A549 (cell line): ENCODE measurements around the gene KIF1C. TPM values are rescaled to one million over a fixed set of nuclear protein-coding genes. Genes with fewer than 3 reads are reported as not detected.
A peak's percentile ranks its signal among the peaks of the same experiment; 100 is the strongest.

Experiments
- ATAC-seq, 2 experiments: fragments of 200-7000 bp in 1 of 2; fragments of >200 bp in 1 of 2; cut with Nextera tagmentation in 1 of 2; cut with Tn5 transposase in 1 of 2; 3 replicates each; pipeline versions ENCODE4 v1.8.0 to v1.9.1; 2018 to 2020; ENCODE audit warnings: mild to moderate bottlenecking in 1 of 2, moderate library complexity in 1 of 2
- CTCF ChIA-PET: fragments of 300-600 bp; sonication (Branson Sonifier 250); formaldehyde crosslinking; extraction: SDS; loops from one replicate; lab custom pipeline; 2021; ENCODE audit warnings: antibody characterized with exemption, inconsistent platforms; lab: Yijun Ruan, JAX
- POLR2A ChIA-PET: fragments of 350-600 bp; formaldehyde crosslinking; extraction: SDS; loops from one replicate; lab custom pipeline; 2021; ENCODE audit warnings: antibody characterized with exemption, inconsistent platforms; lab: Yijun Ruan, JAX
- DNase-seq, 2 experiments: peaks; one replicate each; pipeline versions ENCODE4 v3.0.0 to v3.0.0-alpha.2; 2011 to 2016; ENCODE audit warnings: low read depth in 1 of 2, low spot score in 1 of 2
- FAIRE-seq: peaks from 2 replicates; lab custom pipeline; 2011; peaks lifted over from hg19 to GRCh38; lab: Jason Lieb, UNC
- H3K27ac ChIP-seq, 2 experiments: fragments of >200 bp; sonication (Bioruptor Twin); formaldehyde crosslinking; 3 replicates each; pipeline ENCODE4 v1.5.1; 2016 to 2017
- H3K4me1 ChIP-seq: fragments of >200 bp; sonication (Bioruptor Twin); formaldehyde crosslinking; 3 replicates; pipeline ENCODE4 v1.6.1; 2016
- H3K4me2 ChIP-seq: fragments of >200 bp; sonication (Bioruptor Twin); formaldehyde crosslinking; 3 replicates; pipeline ENCODE4 v1.6.1; 2016
- H3K4me3 ChIP-seq: fragments of >200 bp; sonication (Bioruptor Twin); formaldehyde crosslinking; 3 replicates; pipeline ENCODE4 v1.5.1; 2016
- H3K9me3 ChIP-seq: fragments of >200 bp; sonication (Bioruptor Twin); formaldehyde crosslinking; 3 replicates; pipeline ENCODE4 v1.6.1; 2016
- BHLHE40 ChIP-seq: IDR thresholded peaks from 2 replicates; pipeline ENCODE4 v1.6.1; 2012; ENCODE audit warnings: low read depth, low read length, inconsistent platforms
- CBX8 ChIP-seq: fragments of 200-600 bp; sonication (generic); IDR thresholded peaks from 2 replicates; pipeline ENCODE4 v1.6.1; 2016
- CEBPB ChIP-seq, 2 experiments: fragments of >200 bp in 1 of 2; sonication (Bioruptor Twin) in 1 of 2; formaldehyde crosslinking in 1 of 2; IDR thresholded peaks; 2 replicates each; pipeline ENCODE4 v1.6.1; 2012 to 2016
- CTCF ChIP-seq: fragments of >200 bp; sonication (Bioruptor Twin); formaldehyde crosslinking; IDR thresholded peaks from 3 replicates; pipeline ENCODE4 v1.5.1; 2016
- EHF ChIP-seq: fragments of 250-450 bp; sonication (Bioruptor Pico); IDR thresholded peaks from 2 replicates; pipeline ENCODE4 v1.5.0; 2020; ENCODE audit warnings: mild to moderate bottlenecking
- EHMT2 ChIP-seq: fragments of 200-600 bp; sonication (generic); IDR thresholded peaks from 2 replicates; pipeline ENCODE4 v1.6.1; 2016; ENCODE audit warnings: antibody characterized with exemption, low read depth, mild to moderate bottlenecking, moderate library complexity
- EP300 ChIP-seq, 2 experiments: fragments of >200 bp; sonication (Bioruptor Twin); formaldehyde crosslinking; IDR thresholded peaks; 2 replicates in 1 of 2; 3 replicates in 1 of 2; pipeline ENCODE4 v1.6.1; 2016 to 2017
- FOSL2 ChIP-seq, 2 experiments: fragments of 450-650 bp in 1 of 2; fragments of >200 bp in 1 of 2; sonication (Bioruptor Twin) in 1 of 2; formaldehyde crosslinking; IDR thresholded peaks; 2 replicates each; pipeline versions ENCODE4 v1.5.0 to v1.6.1; 2016 to 2020; ENCODE audit warnings: mild to moderate bottlenecking in 1 of 2, moderate library complexity in 1 of 2
- HEYL ChIP-seq: fragments of 250-450 bp; sonication (Bioruptor Pico); IDR thresholded peaks from 2 replicates; pipeline ENCODE4 v1.8.0; 2021; ENCODE audit warnings: mild to moderate bottlenecking, moderate library complexity
- JUN ChIP-seq, 2 experiments: fragments of >200 bp; sonication (Bioruptor Twin); formaldehyde crosslinking; IDR thresholded peaks; 2 replicates in 1 of 2; 3 replicates in 1 of 2; pipeline ENCODE4 v1.6.1; 2016 to 2017
- JUNB ChIP-seq: fragments of >200 bp; sonication (Bioruptor Twin); formaldehyde crosslinking; IDR thresholded peaks from 2 replicates; pipeline ENCODE4 v1.6.1; 2016
- KDM1A ChIP-seq: fragments of 200-600 bp; sonication (generic); IDR thresholded peaks from 2 replicates; pipeline ENCODE4 v1.6.1; 2016; ENCODE audit warnings: low read depth, mild to moderate bottlenecking
- NFE2L2 ChIP-seq: fragments of 150-350 bp; conservative IDR thresholded peaks from 2 replicates; pipeline ENCODE4 v1.6.1; 2014; ENCODE audit warnings: low read length
- NPAS2 ChIP-seq: fragments of 250-450 bp; sonication (Bioruptor Pico); IDR thresholded peaks from 2 replicates; pipeline ENCODE4 v1.8.0; 2022; ENCODE audit warnings: mild to moderate bottlenecking, moderate library complexity, borderline replicate concordance
- POLR2AphosphoS2 ChIP-seq: conservative IDR thresholded peaks from 2 replicates; pipeline ENCODE4 v1.6.1; 2012; ENCODE audit warnings: low read length, improper control_type of control experiment, inconsistent platforms
- RARB ChIP-seq: fragments of 250-450 bp; sonication (Bioruptor Pico); IDR thresholded peaks from 2 replicates; pipeline ENCODE4 v1.8.0; 2021; ENCODE audit warnings: mild to moderate bottlenecking, moderate library complexity
- RNF2 ChIP-seq: fragments of 200-600 bp; sonication (generic); IDR thresholded peaks from 2 replicates; pipeline ENCODE4 v1.6.1; 2016; ENCODE audit warnings: low read depth, mild to moderate bottlenecking, antibody characterized with exemption, moderate library complexity, borderline replicate concordance
- TFCP2L1 ChIP-seq: fragments of 250-450 bp; sonication (Bioruptor Pico); IDR thresholded peaks from 2 replicates; pipeline ENCODE4 v1.5.0; 2021; ENCODE audit warnings: mild to moderate bottlenecking
- ZNF302 ChIP-seq: fragments of 250-450 bp; sonication (Bioruptor Pico); IDR thresholded peaks from 2 replicates; pipeline ENCODE4 v1.9.0; 2021; ENCODE audit warnings: inconsistent platforms, mild to moderate bottlenecking, moderate library complexity
- ZSCAN20 ChIP-seq: fragments of 250-450 bp; sonication (Bioruptor Pico); IDR thresholded peaks from 2 replicates; pipeline ENCODE4 v1.8.0; 2022; ENCODE audit warnings: mild to moderate bottlenecking, moderate library complexity
- WGBS: methylation state at CpG from one replicate; pipeline ENCODE4 v1.1.6; 2017; ENCODE audit errors: missing lambda C conversion rate; 5-methylcytosine and 5-hydroxymethylcytosine counted together
- polyA plus RNA-seq, 4 experiments: library from polyadenylated mRNA; depleted of rRNA in 3 of 4; stranded (reverse); fragments of >200 nt; fragmentation: RNase III in 1 of 4; extraction: RNeasy Plus Mini Kit Qiagen cat#74134 plus additional on column Dnase treatment in 1 of 4; gene quantifications; 2 replicates in 3 of 4; 3 replicates in 1 of 4; pipeline ENCODE4 v1.2.3, GENCODE V29; 2011 to 2017
- TF ChIP-seq, protein P1 (sequence below): fragments of 450-650 bp; IDR thresholded peaks from 2 replicates; pipeline ENCODE4 v1.6.1; 2014; ENCODE audit warnings: antibody characterized with exemption
- TF ChIP-seq, protein P2 (sequence below): fragments of 200-600 bp; sonication (generic); IDR thresholded peaks from 2 replicates; pipeline ENCODE4 v1.6.1; 2016; ENCODE audit warnings: antibody characterized with exemption, mild to moderate bottlenecking, moderate library complexity

Gene KIF1C
- polyA plus RNA-seq, 2 of the 4 experiments (the other 2 are of a cell fraction), result 48.4 to 77.4 TPM

GRCh38 chr17:4956493-4957061 lies 41.2 kb upstream of the KIF1C start:
- FAIRE-seq, result no peak

DNA sequence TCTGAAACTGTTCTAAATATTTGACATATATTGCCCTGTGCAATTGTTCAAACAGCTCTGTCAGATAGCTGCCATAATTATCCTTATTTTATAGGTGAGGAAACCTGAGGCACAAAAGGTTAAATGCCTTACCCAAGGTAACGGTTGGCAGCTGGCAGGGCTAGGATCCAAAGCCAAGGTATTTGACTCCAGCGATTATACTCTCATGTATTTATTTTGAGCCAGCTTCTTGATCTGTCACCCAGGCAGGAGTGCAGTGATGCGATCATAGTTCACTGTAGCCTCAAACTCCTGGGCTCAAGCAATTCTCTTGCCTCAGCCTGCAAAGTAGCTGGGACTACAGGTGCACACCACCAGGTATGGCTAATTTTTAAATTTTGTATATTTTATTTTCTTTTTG lies 39.6 kb upstream of the KIF1C start:
- no peak for TF ChIP-seq KDM1A
- no peak for TF ChIP-seq NFE2L2
- TF ChIP-seq CBX8, result no peak
- no peak for TF ChIP-seq TFCP2L1 (CRISPR knock-in tag)
- TF ChIP-seq, protein P1, sequence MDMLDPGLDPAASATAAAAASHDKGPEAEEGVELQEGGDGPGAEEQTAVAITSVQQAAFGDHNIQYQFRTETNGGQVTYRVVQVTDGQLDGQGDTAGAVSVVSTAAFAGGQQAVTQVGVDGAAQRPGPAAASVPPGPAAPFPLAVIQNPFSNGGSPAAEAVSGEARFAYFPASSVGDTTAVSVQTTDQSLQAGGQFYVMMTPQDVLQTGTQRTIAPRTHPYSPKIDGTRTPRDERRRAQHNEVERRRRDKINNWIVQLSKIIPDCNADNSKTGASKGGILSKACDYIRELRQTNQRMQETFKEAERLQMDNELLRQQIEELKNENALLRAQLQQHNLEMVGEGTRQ, result no peak
- TF ChIP-seq HEYL (CRISPR knock-in tag), result no peak
- TF ChIP-seq ZNF302 (CRISPR knock-in tag), result no peak
- no peak for TF ChIP-seq FOSL2 (IDR thresholded peaks at IDR 0.05)
- no peak for TF ChIP-seq FOSL2 (CRISPR knock-in tag; IDR thresholded peaks at IDR 0.05)
- no peak for TF ChIP-seq BHLHE40
- no peak for TF ChIP-seq RARB (CRISPR knock-in tag)
- TF ChIP-seq NPAS2 (CRISPR knock-in tag), result no peak
- TF ChIP-seq RNF2, result no peak
- TF ChIP-seq ZSCAN20 (CRISPR knock-in tag), result no peak
- TF ChIP-seq EP300 (IDR thresholded peaks at IDR 0.05), result no peak
- H3K4me3 ChIP-seq, result no peak overlapping the region
- ATAC-seq (no peak), DNase-seq (no peak), FAIRE-seq (no peak)
- H3K4me1 ChIP-seq, result peaks cover 6% of the 10 kb centered on the region; the same call in 1 of the 3 replicates
- H3K27ac ChIP-seq, result no peak overlapping the region
- no peaks in the 10 kb centered on the region for H3K9me3 ChIP-seq
- no peak overlapping the region for H3K4me2 ChIP-seq
- 69% methylated on average over 3 of the region's 3 CpGs for WGBS
- POLR2A ChIA-PET, result interaction anchor here (0.6 to 2.0 kb wide), 3 partner anchors 9 to 61 kb away, joined by 3 to 14 read pairs (median 6); partner anchors contain the start of genes RNF167, SLC25A11 and SPAG7
- CTCF ChIA-PET, result interaction anchor here (2.0 to 4.7 kb wide), 3 partner anchors 23 to 49 kb away, joined by 7 to 28 read pairs (median 14); partner anchors contain the start of gene CAMTA2

More at GRCh38 chr17:4956493-4957061, 41.2 kb upstream of the KIF1C start:
- ATAC-seq (no peak), DNase-seq (no peak)
- WGBS, result 91% methylated on average over 10 of the region's 10 CpGs
- Histone ChIP-seq H3K4me2 (no peak overlapping the region), H3K27ac (no peak overlapping the region), H3K4me3 (no peak overlapping the region), H3K9me3 (no peaks in the 10 kb centered on the region), H3K4me1 (peaks cover 17% of the 10 kb centered on the region)
- POLR2A ChIA-PET, result interaction anchor here (2.0 kb wide), 1 partner anchor 11 kb away, joined by 14 read pairs; the partner anchor contains the start of gene SPAG7
- CTCF ChIA-PET, result interaction anchor here (0.6 to 7.1 kb wide), 8 partner anchors 8 to 74 kb away, joined by 3 to 63 read pairs (median 5); partner anchors contain the start of genes CAMTA2 and SPAG7
- TF ChIP-seq, protein P1, result no peak
- TF ChIP-seq POLR2AphosphoS2, result peak; percentile 28; the same call in 1 of the 2 replicates
- TF ChIP-seq CTCF, result peak; percentile 24; the same call in 2 of the 3 replicates
- peak in 1 of 2 experiments; percentile 25; a peak in 1 of 5 replicates for TF ChIP-seq JUN (IDR thresholded peaks at IDR 0.05)

DNA sequence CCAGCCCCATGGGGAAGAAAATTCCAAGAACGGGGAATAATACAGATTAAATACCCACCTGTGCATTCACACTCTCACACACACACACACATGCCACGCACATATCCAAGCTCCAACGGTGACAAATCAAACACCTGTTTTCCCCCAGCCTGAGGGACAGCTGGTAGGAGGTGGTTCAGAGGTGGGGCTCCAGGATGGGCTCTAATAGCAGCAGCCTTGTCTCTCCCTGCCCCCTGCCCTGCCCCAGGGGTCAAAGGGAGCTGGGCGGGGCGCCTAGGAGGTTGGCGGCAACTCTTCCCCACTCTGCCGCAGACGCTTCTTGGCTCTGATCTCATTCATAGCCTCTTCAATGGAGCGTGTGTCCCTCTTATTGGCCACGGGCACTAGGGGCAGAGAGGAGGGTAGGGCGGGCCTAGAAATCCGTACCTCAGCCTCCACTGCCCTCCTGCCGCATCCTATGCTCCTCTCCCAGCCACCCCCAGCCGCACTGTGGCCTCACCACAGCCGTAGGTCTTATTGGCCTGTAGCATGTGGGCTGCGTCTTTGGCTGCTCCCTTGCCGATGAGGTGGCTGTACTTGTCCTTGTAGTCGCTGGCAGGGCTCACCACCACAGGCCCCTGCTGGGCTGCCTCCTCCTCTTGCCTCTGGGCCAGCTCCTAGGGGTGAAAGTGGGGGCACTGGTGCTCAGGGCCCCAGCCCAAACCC lies 38.3 kb upstream of the KIF1C start:
- no peak overlapping the region for H3K27ac ChIP-seq
- DNase-seq, result no peak
- TF ChIP-seq JUNB, result no peak
- no peak for TF ChIP-seq CEBPB (IDR thresholded peaks at IDR 0.05)
- no peak for TF ChIP-seq EHF (CRISPR knock-in tag)
- no peak for TF ChIP-seq EHMT2
- TF ChIP-seq, protein P2, sequence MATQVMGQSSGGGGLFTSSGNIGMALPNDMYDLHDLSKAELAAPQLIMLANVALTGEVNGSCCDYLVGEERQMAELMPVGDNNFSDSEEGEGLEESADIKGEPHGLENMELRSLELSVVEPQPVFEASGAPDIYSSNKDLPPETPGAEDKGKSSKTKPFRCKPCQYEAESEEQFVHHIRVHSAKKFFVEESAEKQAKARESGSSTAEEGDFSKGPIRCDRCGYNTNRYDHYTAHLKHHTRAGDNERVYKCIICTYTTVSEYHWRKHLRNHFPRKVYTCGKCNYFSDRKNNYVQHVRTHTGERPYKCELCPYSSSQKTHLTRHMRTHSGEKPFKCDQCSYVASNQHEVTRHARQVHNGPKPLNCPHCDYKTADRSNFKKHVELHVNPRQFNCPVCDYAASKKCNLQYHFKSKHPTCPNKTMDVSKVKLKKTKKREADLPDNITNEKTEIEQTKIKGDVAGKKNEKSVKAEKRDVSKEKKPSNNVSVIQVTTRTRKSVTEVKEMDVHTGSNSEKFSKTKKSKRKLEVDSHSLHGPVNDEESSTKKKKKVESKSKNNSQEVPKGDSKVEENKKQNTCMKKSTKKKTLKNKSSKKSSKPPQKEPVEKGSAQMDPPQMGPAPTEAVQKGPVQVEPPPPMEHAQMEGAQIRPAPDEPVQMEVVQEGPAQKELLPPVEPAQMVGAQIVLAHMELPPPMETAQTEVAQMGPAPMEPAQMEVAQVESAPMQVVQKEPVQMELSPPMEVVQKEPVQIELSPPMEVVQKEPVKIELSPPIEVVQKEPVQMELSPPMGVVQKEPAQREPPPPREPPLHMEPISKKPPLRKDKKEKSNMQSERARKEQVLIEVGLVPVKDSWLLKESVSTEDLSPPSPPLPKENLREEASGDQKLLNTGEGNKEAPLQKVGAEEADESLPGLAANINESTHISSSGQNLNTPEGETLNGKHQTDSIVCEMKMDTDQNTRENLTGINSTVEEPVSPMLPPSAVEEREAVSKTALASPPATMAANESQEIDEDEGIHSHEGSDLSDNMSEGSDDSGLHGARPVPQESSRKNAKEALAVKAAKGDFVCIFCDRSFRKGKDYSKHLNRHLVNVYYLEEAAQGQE, result no peak
- no peak for TF ChIP-seq POLR2AphosphoS2
- TF ChIP-seq, protein P1, result no peak

More for the DNA sequence above, 38.3 kb upstream of the KIF1C start:
- Histone ChIP-seq H3K4me3 (no peak overlapping the region), H3K4me2 (no peak overlapping the region), H3K9me3 (no peaks in the 10 kb centered on the region), H3K4me1 (no peaks in the 10 kb centered on the region)
- FAIRE-seq, result no peak
- WGBS, result 89% methylated on average over 18 of the region's 18 CpGs
- ChIA-PET CTCF (interaction anchor here (1.1 to 1.2 kb wide), 2 partner anchors 20 to 51 kb away, joined by 3 to 4 read pairs; partner anchors contain the start of genes RNF167 and SLC25A11), POLR2A (no interaction called here)
- peak; percentile 19 to 35 for ATAC-seq
